Renal cortex interstitium (tissue), 11 donors: ENCODE results near the gene C5AR1. TPM values are rescaled to one million over a fixed set of nuclear protein-coding genes. Genes with fewer than 3 reads are reported as not detected.
A peak's percentile ranks its signal among the peaks of the same experiment; 100 is the strongest.
"Not testable (repeated sequence)": the region's sequence is repeated elsewhere in the genome, so short reads cannot be mapped to it uniquely, and the experiment has no call there.

Experiments
- DNase-seq, 11 donors: peaks; one replicate each; pipeline ENCODE4 v3.0.0-alpha.2; 2013; ENCODE audit warnings: low read depth in 9 of 11, low spot score in 4 of 11; ENCODE audit errors: extremely low read depth in 1 of 11
- polyA plus RNA-seq, 3 donors: library from polyadenylated mRNA; unstranded; fragments of 120-200 nt; gene quantifications; one replicate each; pipeline ENCODE4 v1.2.1, GENCODE V29; 2013; ENCODE audit not compliant: insufficient read length in 3 of 3

Gene C5AR1
- polyA plus RNA-seq, 3 donors, result 3.4 to 10.6 (median 7.1) TPM

DNA sequence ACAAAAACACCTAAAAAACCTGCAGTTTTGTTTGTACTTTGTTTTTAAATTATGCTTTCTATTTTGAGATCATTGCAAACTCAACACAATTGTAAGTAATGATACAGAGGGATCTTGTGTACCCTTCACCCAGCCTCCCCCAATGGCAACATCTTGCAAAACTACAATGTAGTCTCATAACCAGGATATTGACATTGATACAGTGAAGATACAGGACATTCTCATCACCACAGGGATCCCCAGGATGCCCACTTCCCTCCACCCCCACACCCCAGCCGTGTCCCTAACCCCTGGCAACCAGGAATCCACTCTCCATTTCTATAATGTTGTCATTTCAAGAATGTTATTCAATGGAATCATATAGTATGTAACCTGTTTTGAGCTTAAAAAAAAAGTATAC lies 12.0 kb downstream of the C5AR1 start:
- DNase-seq, result no peak

DNA sequence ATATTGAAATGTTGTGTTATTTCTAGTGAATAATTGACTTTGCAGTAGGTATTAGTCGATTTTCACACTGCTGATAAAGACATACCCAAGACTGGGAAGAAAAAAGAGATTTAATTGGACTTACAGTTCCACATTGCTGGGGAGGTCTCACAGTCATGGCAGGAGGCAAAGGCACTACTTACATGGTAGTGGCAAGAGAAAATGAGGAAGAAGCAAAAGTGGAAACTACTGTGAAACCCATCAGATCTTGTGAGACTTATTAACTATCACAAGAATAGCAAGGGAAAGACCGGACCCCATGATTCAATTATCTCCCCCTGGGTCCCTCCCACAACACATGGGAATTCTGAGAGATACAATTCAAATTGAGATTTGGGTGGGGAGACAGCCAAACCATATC lies 12.4 kb downstream of the C5AR1 start:
- DNase-seq, result no peak

DNA sequence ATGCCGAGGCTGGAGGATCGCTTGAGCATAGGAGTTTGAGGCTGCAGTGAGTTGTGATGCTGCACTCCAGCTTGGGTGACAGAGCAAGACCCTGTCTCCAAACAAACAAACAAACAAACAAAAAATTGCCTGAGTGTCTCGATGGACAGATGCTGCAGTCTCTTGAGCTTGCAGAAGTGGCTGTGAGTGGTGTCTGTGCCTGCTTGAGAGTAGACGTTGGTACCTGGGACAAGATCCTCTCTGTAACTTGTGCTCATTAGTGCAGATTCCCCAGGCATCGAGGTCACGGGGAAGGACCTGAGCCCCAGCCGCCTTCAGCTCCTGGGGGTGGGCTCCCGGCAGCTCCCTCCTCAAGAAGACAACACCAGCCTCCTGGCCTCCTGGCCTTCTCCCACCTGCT lies 13.7 kb downstream of the C5AR1 start:
- DNase-seq, result no peak

DNA sequence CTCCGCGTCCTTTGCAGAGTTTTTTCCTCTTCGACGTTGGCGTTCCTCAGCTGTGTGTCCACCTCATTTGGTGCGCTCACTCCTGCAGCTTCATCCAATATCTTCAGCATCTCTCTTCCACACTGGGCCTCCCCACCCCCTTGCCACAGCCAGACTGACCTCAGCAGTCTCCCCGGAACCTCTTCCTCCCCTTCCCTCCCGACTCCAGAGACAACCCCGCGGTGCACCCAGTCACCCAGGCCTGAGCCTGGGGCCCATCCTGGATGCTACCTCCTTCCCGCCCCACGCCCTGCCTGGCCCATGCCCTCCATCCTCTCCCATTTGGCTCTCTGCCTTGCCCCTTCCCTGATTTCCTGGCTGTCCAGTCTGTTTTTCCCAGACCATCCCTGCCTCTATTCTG lies 14.2 kb downstream of the C5AR1 start:
- no peak for DNase-seq

DNA sequence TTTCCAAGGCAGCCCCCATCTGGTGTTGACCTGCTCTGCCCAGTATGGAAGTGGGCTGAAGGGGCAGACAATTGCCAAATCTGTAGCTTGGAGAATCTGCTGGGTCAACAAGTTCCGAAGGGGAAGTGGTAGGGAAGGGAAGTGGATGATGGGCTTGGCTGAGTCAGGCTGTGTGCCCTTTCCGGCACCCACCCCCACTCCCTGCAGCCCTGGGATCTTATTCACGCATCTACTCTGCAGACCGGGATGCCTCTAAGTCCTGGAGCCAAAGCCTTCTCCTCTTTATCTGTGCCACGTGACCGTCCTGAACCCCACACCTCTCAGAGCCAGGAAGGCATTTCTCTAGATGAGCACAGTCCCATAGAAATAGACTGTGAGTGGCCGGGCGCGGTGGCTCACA lies 14.8 kb downstream of the C5AR1 start:
- DNase-seq, result no peak

DNA sequence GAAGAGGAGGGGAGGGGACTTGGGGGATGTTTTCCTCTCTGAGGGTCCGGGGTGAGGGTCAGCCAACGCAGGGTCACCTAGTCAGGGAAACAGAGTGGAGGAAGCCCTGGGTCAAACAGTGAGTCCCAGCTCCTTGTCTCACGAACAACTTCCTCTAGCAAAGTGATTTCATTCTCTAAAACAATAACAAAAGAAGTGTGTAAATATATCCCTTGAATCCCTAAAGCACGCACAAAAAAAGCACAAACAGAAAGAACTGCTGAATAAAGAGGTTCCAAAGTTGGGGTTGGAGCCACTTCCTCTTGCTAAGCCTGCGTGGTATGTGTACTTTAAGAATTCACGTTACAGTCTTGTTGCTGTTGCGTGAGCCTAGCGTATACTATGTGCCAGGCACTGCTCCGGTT lies 20.8 kb downstream of the C5AR1 start:
- no peak for DNase-seq

DNA sequence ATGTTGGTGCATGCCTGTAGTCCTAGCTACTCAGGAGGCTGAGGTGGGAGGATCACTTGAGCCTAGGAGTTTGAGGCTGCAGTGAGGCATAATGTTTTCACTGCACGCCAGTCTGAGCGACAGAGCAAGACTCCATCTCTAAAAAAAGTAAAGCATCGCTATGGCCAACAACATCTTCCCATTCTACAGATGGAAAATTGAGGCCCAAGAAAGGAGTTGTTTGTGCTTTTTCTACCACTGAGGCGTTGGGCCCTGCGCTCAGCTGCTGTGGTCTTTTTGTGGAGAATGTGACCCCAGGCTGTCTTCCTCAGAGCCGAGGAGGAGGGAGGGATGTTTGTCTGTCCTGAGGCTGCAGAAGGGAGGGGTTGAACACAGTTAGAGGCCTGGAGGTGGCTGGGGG lies 21.8 kb downstream of the C5AR1 start:
- DNase-seq, result no peak

DNA sequence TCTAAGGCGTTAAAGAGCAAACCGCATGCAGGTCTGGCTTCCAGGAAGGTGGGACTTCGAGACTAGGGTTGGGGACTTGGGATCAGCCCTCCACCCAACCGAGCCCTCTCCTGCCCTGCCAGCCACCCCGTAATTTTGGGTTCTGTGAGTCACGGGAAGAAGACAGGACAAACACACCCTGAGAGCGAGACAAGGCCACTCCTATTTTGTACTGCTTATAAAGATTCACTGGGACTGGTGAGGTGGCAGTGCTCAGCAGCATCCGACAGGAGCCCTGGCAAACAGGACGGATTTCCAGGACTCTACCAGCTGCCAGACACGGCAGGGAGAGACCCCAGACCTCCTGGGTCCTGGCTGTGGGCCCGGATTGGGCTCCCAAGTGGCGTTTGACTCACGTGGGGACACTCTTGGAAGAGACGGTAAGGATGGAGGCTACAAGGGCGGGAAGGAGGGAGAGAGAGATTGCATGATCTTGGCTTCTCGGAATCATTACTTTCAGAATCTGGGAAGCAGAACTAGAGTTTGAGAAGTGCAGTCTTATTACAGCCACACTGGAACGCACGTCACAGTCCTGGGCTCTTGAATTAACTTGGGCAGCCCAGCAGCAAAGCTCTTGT lies 22.4 kb downstream of the C5AR1 start, which contains the start of gene C5AR2:
TSS of gene C5AR2 (plus strand) at position 245 of the 617 bp plus-strand sequence. CDS start 8,625 bp downstream, outside the sequence.
- no peak for DNase-seq

DNA sequence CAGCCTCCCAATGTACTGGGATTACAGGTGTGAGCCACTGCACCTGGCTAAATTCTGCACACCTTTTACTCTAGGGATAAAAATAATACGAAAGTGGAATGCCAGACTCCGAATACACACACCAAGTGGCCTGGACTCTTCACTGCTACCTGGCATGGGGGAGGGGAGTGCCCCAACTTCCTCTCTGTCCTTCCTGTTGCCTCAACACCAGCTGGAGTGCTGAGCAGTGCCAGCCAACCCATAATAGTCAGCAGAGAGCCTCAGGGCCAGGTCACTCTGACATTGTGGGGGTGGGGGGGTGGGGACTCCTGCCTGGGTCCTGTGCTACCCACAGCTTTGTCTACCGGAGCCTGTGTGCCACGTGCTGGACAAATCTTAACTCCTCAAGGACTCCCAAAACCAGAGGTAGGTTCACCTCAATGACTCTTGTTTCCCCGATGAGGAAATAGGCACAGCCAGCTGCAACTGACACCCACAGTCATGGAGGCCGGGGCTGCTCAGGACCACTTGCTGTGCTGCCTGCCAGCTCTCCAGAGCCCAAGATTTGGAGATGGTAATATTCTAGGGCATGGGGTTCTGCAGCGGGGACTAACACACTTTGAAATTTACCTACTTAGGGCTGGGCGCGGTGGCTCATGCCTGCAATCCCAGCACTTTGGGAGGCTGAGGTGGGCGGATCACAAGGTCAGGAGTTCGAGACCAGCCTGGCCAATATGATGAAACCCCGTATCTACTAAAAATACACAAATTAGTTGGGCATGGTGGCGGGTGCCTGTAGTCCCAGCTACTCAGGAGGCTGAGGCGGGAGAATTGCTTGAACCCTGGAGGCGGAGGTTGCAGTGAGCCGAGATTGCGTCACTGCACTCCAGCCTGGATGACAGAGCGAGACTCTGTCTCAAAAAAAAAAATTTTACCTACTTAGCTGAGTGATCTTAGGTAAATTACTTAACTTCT lies 27.4 kb downstream of the C5AR1 start:
- not testable (repeated sequence) for DNase-seq

DNA sequence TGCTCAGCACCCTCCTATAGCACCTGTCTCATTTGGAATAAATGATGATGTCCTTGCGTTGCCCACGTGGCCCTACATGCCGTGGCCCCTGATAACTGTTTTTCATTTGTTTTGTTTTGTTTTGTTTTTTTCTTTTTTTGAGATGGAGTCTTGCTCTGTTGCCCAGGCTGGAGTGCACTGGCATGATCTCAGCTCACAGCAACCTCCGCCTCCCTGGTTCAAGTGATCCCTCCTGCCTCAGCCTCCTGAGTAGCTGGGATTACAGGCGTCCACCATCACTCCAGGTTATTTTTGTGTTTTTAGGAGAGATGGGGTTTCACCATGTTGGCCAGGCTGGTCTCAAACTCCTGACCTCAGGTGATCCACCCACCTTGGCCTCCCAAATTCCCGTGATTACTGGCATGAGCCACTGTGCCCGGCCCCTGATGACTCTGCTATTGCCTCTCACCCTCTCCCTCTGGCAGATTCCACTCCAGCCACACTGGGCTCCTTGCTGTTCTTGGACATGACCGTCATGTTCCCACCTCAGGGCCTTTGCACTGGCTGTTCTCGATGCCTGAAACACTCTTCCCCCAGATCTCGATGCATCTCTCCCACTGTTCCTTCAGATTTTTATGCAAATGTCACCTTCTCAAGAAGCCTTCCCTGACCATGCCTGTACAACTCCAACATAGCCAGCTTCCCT lies 29.7 kb downstream of the C5AR1 start:
- no peak for DNase-seq

DNA sequence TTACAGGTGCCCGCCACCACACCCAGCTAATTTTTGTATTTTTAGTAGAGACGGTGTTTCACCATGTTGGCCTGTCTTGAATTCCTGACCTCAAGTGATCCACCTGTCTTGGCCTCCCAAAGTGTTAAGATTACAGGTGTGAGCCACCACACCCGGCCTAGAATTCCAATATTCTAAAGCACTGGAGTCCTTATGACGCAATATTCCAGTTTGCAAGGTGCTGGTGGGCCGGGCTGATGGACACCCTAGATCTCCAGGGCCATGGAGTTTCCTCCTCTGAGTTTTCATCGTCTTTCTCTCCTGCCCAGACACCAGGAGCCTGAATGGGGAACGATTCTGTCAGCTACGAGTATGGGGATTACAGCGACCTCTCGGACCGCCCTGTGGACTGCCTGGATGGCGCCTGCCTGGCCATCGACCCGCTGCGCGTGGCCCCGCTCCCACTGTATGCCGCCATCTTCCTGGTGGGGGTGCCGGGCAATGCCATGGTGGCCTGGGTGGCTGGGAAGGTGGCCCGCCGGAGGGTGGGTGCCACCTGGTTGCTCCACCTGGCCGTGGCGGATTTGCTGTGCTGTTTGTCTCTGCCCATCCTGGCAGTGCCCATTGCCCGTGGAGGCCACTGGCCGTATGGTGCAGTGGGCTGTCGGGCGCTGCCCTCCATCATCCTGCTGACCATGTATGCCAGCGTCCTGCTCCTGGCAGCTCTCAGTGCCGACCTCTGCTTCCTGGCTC lies 31.0 kb downstream of the C5AR1 start:
- DNase-seq, result no peak

DNA sequence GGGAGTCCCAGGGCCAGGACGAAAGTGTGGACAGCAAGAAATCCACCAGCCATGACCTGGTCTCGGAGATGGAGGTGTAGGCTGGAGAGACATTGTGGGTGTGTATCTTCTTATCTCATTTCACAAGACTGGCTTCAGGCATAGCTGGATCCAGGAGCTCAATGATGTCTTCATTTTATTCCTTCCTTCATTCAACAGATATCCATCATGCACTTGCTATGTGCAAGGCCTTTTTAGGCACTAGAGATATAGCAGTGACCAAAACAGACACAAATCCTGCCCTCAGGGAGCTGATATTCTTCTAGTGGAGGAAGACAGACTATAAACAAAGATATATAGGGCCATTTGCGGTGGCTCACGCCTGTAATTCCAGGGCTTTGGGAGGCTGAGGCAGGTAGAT lies 32.1 kb downstream of the C5AR1 start:
- no peak for DNase-seq

DNA sequence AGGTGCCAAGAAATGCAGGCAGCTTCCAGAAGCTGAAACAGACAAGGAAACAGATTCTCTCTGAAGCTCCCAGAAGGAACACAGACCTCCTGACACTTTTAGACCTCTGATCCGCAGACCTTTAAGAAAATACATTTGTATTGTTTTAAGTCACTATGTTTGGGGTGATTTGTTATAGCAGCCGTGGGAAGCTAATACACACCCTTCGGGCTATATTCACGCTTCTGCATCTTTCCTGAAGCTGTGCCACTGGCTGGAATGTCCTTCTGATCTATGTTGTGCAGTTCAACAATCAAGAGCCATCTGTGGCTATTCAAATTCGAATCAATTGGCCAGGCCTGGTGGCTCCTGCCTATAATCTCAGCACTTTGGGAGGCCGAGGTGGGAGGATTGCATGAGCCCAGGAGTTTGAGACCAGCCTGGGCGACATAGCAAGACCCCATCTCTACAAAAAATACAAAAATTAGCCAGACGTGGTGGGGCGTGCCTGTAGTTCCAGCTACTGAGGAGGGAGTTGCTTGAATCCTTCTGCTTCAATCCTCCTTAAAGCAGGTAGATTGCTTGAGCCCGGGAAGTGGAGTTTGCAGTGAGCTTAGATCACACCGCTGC lies 33.6 kb downstream of the C5AR1 start:
- DNase-seq, result no peak

DNA sequence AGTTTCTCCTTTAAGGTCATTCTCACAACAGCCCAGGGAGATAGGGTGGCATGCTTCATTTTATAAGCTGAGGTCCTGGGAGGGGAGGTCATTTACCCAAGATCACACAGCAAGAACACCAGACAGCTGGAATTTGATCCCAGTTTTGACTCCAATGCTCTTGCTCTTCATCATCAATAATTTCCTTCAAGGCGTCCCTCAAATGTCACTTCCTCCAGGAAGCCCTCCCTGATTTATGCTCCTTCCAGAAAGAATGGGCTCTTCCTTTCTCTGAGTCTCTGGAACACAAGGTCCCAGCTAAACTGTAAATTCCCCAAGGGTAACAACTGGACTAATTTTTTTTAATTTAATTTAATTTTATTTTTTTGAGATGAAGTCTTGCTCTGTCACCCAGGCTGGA lies 34.8 kb downstream of the C5AR1 start:
- no peak for DNase-seq

DNA sequence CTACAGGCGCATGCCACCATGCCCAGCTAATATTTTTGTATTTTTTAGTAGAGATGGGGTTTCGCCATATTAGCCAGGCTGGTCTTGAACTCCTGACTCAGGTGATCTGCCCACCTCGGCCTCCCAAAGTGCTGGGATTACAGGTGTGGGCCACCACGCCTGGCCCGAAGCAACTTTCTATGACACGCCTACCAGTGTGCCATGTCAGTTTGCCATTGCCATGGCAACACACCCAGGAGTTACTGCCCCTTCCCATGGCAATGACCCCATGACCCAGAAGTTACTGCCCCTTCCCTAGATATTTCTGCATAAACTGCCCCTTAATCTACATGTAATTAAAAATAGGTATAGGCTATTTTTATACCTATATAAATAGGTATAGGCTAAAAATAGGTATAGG lies 36.4 kb downstream of the C5AR1 start:
- not testable (repeated sequence) for DNase-seq

DNA sequence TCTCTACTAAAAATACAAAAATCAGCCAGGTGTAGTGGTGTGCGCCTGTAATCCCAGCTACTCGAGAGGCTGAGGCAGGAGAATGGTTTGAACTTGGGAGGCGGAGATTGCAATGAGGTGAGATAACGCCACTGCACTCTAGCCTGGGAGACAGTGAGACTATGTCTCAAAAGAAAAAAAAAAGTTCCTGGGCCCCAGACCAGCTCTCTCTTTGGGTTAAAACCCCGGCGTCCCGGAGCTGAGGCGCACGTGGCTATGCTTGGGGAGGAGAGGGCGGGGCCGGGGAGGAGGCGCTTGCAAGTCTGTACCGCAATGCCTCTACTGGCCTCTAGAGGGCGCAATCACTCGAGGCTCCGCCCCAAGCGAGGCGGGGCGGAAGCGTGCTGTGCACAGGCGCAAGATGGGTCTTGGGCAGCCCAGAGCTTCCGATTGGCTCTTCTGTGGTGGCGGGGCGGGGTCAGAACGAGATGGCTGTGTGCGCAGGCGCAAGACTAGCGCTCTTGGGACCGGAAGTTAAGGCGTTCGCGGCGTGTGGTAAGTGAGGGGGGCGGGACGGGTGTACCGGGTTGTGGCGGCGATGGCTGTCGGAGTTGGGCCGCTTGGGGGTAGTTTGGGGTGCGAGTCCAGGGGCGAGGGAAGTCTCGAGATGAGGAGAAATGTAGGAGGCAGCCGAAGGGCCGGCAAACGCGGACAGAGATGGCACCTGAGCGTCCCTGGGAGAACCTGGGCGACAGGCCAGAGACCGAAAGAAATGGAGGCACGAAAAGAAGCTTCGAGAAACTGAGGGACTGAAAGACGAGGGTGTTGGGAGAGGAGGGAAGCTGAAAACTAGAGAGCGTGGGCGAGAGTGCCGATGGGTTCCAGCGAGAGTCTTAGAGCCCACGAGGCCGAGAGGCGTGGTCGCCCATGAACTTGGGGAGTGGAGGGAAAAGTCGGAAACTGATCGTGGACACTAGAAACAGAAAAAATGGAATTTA lies 39.4 kb downstream of the C5AR1 start, which contains the start of gene DHX34:
TSS of gene DHX34 (plus strand) at position 497 of the 977 bp plus-strand sequence. CDS start 3,716 bp downstream, outside the sequence.
- DNase-seq, result peak; percentile 94 to 98 (median 97)

DNA sequence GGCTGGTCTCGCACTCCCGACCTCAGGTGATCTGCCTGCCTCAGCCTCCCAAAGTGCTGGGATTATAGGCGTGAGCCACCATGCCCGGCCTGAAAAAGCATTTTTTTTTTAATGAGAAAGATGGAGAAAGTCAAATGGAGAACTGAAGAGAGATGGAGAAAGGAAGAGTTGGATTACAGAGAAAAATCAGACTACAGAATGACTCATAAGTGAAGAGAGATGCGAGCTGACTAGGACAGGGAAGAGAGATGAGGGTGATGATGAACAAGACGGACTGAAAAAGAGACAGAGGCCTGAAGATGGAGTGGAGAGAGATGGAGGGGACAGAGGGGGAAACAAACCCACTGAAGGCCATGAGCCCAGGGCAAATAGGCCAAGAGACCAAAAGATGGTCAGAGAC lies 41.0 kb downstream of the C5AR1 start:
- no peak for DNase-seq

DNA sequence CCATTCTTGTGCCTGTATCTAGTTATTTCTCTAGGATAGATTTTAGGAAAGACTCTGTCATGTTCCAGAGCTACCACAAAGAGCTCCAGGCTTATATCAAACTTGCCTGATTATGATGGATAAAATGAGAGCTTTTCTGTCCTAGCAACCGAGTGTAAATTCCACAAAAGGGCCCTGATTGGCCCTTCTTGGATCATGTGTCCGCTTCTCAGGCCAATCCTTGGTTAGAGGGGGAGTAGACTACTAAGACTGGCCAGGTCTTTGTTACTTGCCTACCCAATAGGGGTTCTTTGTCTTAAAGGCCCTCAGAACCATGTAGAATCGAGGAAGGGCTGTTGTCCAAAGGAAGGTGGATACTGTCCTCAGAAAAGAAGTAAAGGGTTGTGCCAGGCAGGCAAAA lies 41.9 kb downstream of the C5AR1 start:
- no peak for DNase-seq
